K562 (cell line): ENCODE data around the gene ATP2A3. TPM values are rescaled to one million over a fixed set of nuclear protein-coding genes. Genes with fewer than 3 reads are reported as not detected.

ENCODE experiments used
- CBX1 ChIP-seq: sonication (generic); IDR thresholded peaks from 2 replicates; pipeline ENCODE4 v1.6.1; 2016; ENCODE audit warnings: antibody characterized with exemption, low read depth, mild to moderate bottlenecking
- CCNT2 ChIP-seq: IDR thresholded peaks from 2 replicates; pipeline ENCODE4 v1.6.1; 2011; ENCODE audit warnings: borderline replicate concordance, low read depth, mild to moderate bottlenecking, moderate library complexity, mixed read lengths, low read length; ENCODE audit not compliant: insufficient read length; ENCODE audit errors: extremely low read depth
- CXXC5 ChIP-seq: fragments of 250-450 bp; sonication (Bioruptor Pico); IDR thresholded peaks from 2 replicates; pipeline ENCODE4 v1.8.0; 2022; ENCODE audit warnings: inconsistent platforms, mild to moderate bottlenecking, moderate library complexity
- GABPA ChIP-seq: fragments of 200-800 bp; sonication (Bioruptor generic); conservative IDR thresholded peaks from 2 replicates; pipeline ENCODE4 v1.6.1; 2016; ENCODE audit warnings: low read depth, missing genetic modification characterization, missing compliant biosample characterization
- GATAD2B ChIP-seq: fragments of 450-650 bp; IDR thresholded peaks from 2 replicates; pipeline ENCODE4 v1.6.1; 2017; ENCODE audit warnings: mild to moderate bottlenecking, borderline replicate concordance
- HIVEP1 ChIP-seq: fragments of 250-450 bp; sonication (Bioruptor Pico); IDR thresholded peaks from 2 replicates; pipeline ENCODE4 v1.4.0; 2020; ENCODE audit warnings: mild to moderate bottlenecking
- KDM5B ChIP-seq: fragments of 200-600 bp; sonication (generic); IDR thresholded peaks from 2 replicates; pipeline ENCODE4 v1.6.1; 2012; ENCODE audit warnings: low read depth, mild to moderate bottlenecking, moderate library complexity, low read length, control low read depth, inconsistent platforms; ENCODE audit not compliant: insufficient replicate concordance
- MCM3 ChIP-seq: fragments of 450-650 bp; IDR thresholded peaks from 2 replicates; pipeline ENCODE4 v1.6.1; 2016
- MECOM ChIP-seq: fragments of 250-450 bp; sonication (Bioruptor Pico); IDR thresholded peaks from 2 replicates; pipeline ENCODE4 v1.8.0; 2022; ENCODE audit warnings: inconsistent platforms
- NR0B1 ChIP-seq: fragments of 450-650 bp; IDR thresholded peaks from one replicate; pipeline ENCODE4 v1.6.1; 2018; ENCODE audit warnings: mild to moderate bottlenecking, moderate library complexity; ENCODE audit not compliant: partially characterized antibody
- PATZ1 ChIP-seq: fragments of 250-450 bp; sonication (Bioruptor Pico); IDR thresholded peaks from 2 replicates; pipeline ENCODE4 v1.5.0; 2020; ENCODE audit warnings: mild to moderate bottlenecking, borderline replicate concordance
- POLR2H ChIP-seq: IDR thresholded peaks from 2 replicates; pipeline ENCODE4 v1.6.1; 2016; ENCODE audit warnings: missing genetic modification characterization, low read depth, mild to moderate bottlenecking, control low read depth, missing compliant biosample characterization, moderate library complexity
- POLR3A ChIP-seq: IDR thresholded peaks from 2 replicates; pipeline ENCODE4 v1.6.1; 2011; ENCODE audit warnings: borderline replicate concordance, mild to moderate bottlenecking, moderate library complexity; ENCODE audit not compliant: insufficient read length, insufficient read depth; ENCODE audit errors: extremely low read depth
- YY1 ChIP-seq, 3 experiments: IDR thresholded peaks; 2 replicates each; pipeline ENCODE4 v1.6.1; 2011; ENCODE audit warnings: low read length in 2 of 3, mild to moderate bottlenecking in 2 of 3, moderate library complexity in 2 of 3, borderline replicate concordance in 1 of 3, control low read depth in 1 of 3, low read depth in 1 of 3; ENCODE audit not compliant: insufficient read depth in 3 of 3, insufficient replicate concordance in 2 of 3, control insufficient read depth in 1 of 3, insufficient read length in 1 of 3; ENCODE audit errors: extremely low read depth in 1 of 3
- ZNF583 ChIP-seq: fragments of 250-450 bp; sonication (Bioruptor Pico); IDR thresholded peaks from 2 replicates; pipeline ENCODE4 v1.4.0; 2020
- ZNF592 ChIP-seq: fragments of 450-650 bp; IDR thresholded peaks from 2 replicates; pipeline ENCODE4 v1.6.1; 2017; ENCODE audit warnings: antibody characterized with exemption, mild to moderate bottlenecking
- ZNF76 ChIP-seq: fragments of 250-450 bp; sonication (Bioruptor Pico); IDR thresholded peaks from 2 replicates; pipeline ENCODE4 v1.4.0; 2020; ENCODE audit warnings: mild to moderate bottlenecking, moderate library complexity, borderline replicate concordance
- polyA plus RNA-seq, 8 experiments: library from polyadenylated mRNA; depleted of rRNA in 4 of 8; stranded (reverse) in 5 of 8; unstranded in 3 of 8; fragments of >200 nt; fragmentation: Nextera tagmentation in 2 of 8; fragmentation: Illumina TruSeq in 1 of 8; extraction: Ambion mirVana in 2 of 8; extraction: Trizol in 1 of 8; gene quantifications; 2 replicates each; pipeline versions ENCODE4 v1.2.1 to v1.2.3, GENCODE V29; 2011 to 2014; ENCODE audit warnings: inconsistent platforms in 1 of 8, missing spikeins in 1 of 8
- total RNA-seq, 7 experiments: library from RNA; depleted of rRNA in 6 of 7; stranded (reverse); fragments of >200 nt in 6 of 7; fragmentation: Illumina TruSeq in 2 of 7; extraction: Trizol in 2 of 7; gene quantifications; 2 replicates each; pipeline versions ENCODE4 v1.2.1 to v1.2.3, GENCODE V29; 2011 to 2021; ENCODE audit warnings: low replicate concordance in 1 of 7

Gene ATP2A3
- total and polyA plus RNA-seq, 9 of the 15 experiments (the other 6 are each of a cell fraction or from before 2014, with no cell fraction given), result 0.65 to 103 (median 31.3) TPM

GRCh38 chr17:3964203-3965117 is at the start of gene ATP2A3 (continued):
- no peak for TF ChIP-seq NR0B1
- TF ChIP-seq POLR2H (tag), result peak; percentile 75
- TF ChIP-seq MCM3, result no peak
- peak; percentile 43; the same call in 1 of the 2 replicates for TF ChIP-seq ZNF76 (CRISPR knock-in tag)
- no peak for TF ChIP-seq PATZ1 (CRISPR knock-in tag)
- TF ChIP-seq YY1 (IDR thresholded peaks at IDR 0.05; ENCODE audit: borderline replicate concordance in 1 of 3, control insufficient read depth in 1 of 3, extremely low read depth in 1 of 3, insufficient read depth in 3 of 3, insufficient read length in 1 of 3, insufficient replicate concordance in 2 of 3, low read depth in 1 of 3, low read length in 2 of 3), result peak in 2 of 3 experiments; percentile 8 to 13
- TF ChIP-seq GABPA (tag), result peak; percentile 74
- peak; percentile 63 for TF ChIP-seq CCNT2
- peak; percentile 9; the same call in 1 of the 2 replicates for TF ChIP-seq ZNF592
- TF ChIP-seq ZNF583 (CRISPR knock-in tag), result peak; percentile 59; the same call in 1 of the 2 replicates
- peak; percentile 52; the same call in 1 of the 2 replicates for TF ChIP-seq CBX1
- TF ChIP-seq KDM5B, result peak; percentile 24
- no peak for TF ChIP-seq POLR3A
- TF ChIP-seq GATAD2B, result peak; percentile 47; the same call in 1 of the 2 replicates
- no peak for TF ChIP-seq MECOM
- no peak for TF ChIP-seq HIVEP1 (CRISPR knock-in tag)
- TF ChIP-seq CXXC5, result peak; percentile 63
